ENCODE data around the gene MGAT3.
A peak's percentile ranks its signal among the peaks of the same experiment; 100 is the strongest.

MGAT3 gene

GRCh38 chr22:39529487-39529851, 72.7 kb downstream of the MGAT3 start:
- H3K4me1 ChIP-seq (ENCODE audit: control insufficient read depth, insufficient read depth, low read length) = peaks cover 14% of the 10 kb centered on the region
- H3K27ac ChIP-seq (ENCODE audit: extremely low read depth, low read depth, low read length) = peak overlapping the region; percentile 17
- H3K36me3 ChIP-seq (ENCODE audit: control insufficient read depth in 2 of 2, insufficient read depth in 1 of 2, low read length in 2 of 2) = peaks cover 11 to 61% of the 10 kb centered on the region in 2 experiments; a peak in 2 of 3 replicates
- ChIA-PET POLR2A (interaction anchor here (0.6 to 5.1 kb wide), 18 partner anchors 9 to 515 kb away, joined by 3 to 113 read pairs (median 4); partner anchors contain the start of genes ATF4, MIEF1, RPL3 and TAB1), CTCF (interaction anchor here (0.5 to 13.7 kb wide), 41 partner anchors 7 to 1478 kb away, joined by 3 to 380 read pairs (median 5); partner anchors contain the start of genes ATF4, MIEF1 and TAB1)
- H3K4me3 ChIP-seq (ENCODE audit: low read depth, low read length) = no peak overlapping the region; the same call in 1 of the 2 replicates
- H3K9me3 ChIP-seq (ENCODE audit: control insufficient read depth, insufficient read depth, low read depth, low read length) = no peaks in the 10 kb centered on the region
- TF ChIP-seq ZIC2 (tag by site-specific recombination; IDR thresholded peaks at IDR 0.05) (peak; percentile 1; the same call in 1 of the 2 replicates), ZBTB1 (tag by site-specific recombination; IDR thresholded peaks at IDR 0.05) (no peak), ZNF132 (tag by site-specific recombination; IDR thresholded peaks at IDR 0.05; ENCODE audit: borderline replicate concordance) (no peak), TRIM28 (IDR thresholded peaks at IDR 0.05; ENCODE audit: borderline replicate concordance, low read length) (peak; percentile 58)

GRCh38 chr22:39530116-39530515, 73.3 kb downstream of the MGAT3 start:
- Histone ChIP-seq H3K4me3 (ENCODE audit: low read depth, low read length) (no peak overlapping the region), H3K4me1 (ENCODE audit: control insufficient read depth, insufficient read depth, low read length) (peaks cover 14% of the 10 kb centered on the region), H3K27ac (ENCODE audit: extremely low read depth, low read depth, low read length) (peak overlapping the region; percentile 17), H3K9me3 (ENCODE audit: control insufficient read depth, insufficient read depth, low read depth, low read length) (no peaks in the 10 kb centered on the region), H3K36me3 (ENCODE audit: control insufficient read depth in 2 of 2, insufficient read depth in 1 of 2, low read length in 2 of 2) (peaks cover 11 to 54% of the 10 kb centered on the region in 2 experiments; a peak in 2 of 3 replicates)
- ChIA-PET POLR2A (interaction anchor here (0.7 to 5.1 kb wide), 6 partner anchors 10 to 668 kb away, joined by 3 to 113 read pairs (median 6); partner anchors contain the start of genes ATF4, MIEF1 and RPL3), CTCF (interaction anchor here (0.6 to 13.7 kb wide), 17 partner anchors 8 to 1478 kb away, joined by 3 to 380 read pairs (median 5); partner anchors contain the start of gene MIEF1)
- TF ChIP-seq ZNF169 (tag by site-specific recombination; IDR thresholded peaks at IDR 0.05) = no peak
- no peak for TF ChIP-seq ZBTB8A (tag by site-specific recombination; IDR thresholded peaks at IDR 0.05)
- no peak for TF ChIP-seq KLF9 (tag by site-specific recombination; IDR thresholded peaks at IDR 0.05; ENCODE audit: low read depth)
- TF ChIP-seq ZNF629 (tag by site-specific recombination; IDR thresholded peaks at IDR 0.05) = no peak
- no peak for TF ChIP-seq ZBTB44 (tag by site-specific recombination; IDR thresholded peaks at IDR 0.05)
- no peak for TF ChIP-seq ZNF513 (tag by site-specific recombination; IDR thresholded peaks at IDR 0.05)
- TF ChIP-seq SP3 (tag by site-specific recombination; IDR thresholded peaks at IDR 0.05) = no peak
- no peak for TF ChIP-seq ZNF202 (tag by site-specific recombination; IDR thresholded peaks at IDR 0.05; ENCODE audit: borderline replicate concordance)
- no peak for TF ChIP-seq KLF1 (tag by site-specific recombination; IDR thresholded peaks at IDR 0.05)
- no peak for TF ChIP-seq TSHZ1 (tag by site-specific recombination; IDR thresholded peaks at IDR 0.05; ENCODE audit: borderline replicate concordance)
- TF ChIP-seq ZNF350 (tag by site-specific recombination; IDR thresholded peaks at IDR 0.05) = no peak
